Stimulated activated CD4-positive, alpha-beta T cell treated with anti-CD3 and anti-CD28 coated beads, TNF-alpha, amount 100 ng/mL, for 48 hours (primary cell): ENCODE measurements around the gene BNIP3.
A peak's percentile ranks its signal among the peaks of the same experiment; 100 is the strongest.

Source experiments
- DNase-seq, 3 donors: peaks; one replicate each; pipeline ENCODE4 v3.0.0-alpha.2; 2020; ENCODE audit warnings: low read depth in 3 of 3

BNIP3 gene

GRCh38 chr10:131981429-131982184 lies at the start of gene BNIP3:
Gene BNIP3 (minus strand): TSS chr10:131981923. CDS start chr10:131981806, 117 bp downstream.
- DNase-seq = peak; percentile 85 to 95 (median 95)

DNA sequence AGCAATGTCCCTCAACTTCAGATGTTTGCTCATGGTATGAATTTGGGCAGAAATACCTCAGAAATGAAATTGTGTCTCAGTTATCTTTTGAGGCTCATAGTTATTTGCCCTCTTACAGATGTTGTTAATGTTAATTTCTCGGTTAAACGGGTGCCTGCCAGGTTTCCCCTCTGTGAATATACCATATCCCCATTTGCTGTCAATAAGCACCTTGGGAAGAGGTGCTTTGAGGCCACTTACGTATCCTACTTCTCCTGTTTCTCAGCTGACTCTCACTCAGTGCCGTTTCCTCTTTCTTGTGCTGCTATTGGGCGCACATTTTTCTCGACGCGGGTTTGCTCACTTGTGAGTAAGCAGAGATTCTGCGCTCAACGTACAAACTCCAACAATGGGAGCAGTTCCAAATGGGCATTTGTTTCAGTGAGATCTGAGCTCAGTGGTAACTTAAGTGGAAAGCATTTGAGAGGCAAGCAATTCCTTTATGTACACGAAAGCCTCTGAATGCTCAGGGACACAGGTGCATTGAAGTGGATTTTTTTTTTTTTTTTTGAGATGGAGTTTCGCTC lies 49.3 kb upstream of the BNIP3 start:
- no peak for DNase-seq

GRCh38 chr10:132028706-132029105 lies 47.0 kb upstream of the BNIP3 start:
- DNase-seq = no peak

DNA sequence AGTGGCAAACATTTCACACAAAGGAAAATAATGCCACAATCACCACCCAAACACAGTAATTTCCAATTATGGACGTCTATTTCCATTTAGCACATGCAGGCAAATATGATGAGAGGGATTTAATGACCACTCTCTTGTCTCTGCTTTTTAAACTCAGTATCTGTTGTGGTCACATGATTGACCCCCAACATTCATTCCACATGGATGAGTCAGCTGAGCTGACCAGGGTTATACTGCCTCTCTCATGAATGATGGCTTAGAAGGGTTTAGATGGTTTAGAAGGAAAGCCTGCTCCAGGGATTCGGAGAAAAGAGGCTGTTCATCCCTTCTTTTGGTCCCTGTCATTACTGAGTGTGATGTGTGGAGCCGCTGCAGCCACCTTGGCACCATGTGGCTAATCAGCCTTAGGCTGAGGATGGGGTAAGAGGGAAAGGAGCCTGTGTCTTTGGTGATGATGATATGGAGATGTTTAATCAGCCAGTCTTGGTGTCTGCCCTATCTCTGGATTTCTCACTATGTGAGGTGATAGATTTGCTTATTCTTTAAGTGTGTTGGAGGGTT lies 45.8 kb upstream of the BNIP3 start:
- DNase-seq = no peak

DNA sequence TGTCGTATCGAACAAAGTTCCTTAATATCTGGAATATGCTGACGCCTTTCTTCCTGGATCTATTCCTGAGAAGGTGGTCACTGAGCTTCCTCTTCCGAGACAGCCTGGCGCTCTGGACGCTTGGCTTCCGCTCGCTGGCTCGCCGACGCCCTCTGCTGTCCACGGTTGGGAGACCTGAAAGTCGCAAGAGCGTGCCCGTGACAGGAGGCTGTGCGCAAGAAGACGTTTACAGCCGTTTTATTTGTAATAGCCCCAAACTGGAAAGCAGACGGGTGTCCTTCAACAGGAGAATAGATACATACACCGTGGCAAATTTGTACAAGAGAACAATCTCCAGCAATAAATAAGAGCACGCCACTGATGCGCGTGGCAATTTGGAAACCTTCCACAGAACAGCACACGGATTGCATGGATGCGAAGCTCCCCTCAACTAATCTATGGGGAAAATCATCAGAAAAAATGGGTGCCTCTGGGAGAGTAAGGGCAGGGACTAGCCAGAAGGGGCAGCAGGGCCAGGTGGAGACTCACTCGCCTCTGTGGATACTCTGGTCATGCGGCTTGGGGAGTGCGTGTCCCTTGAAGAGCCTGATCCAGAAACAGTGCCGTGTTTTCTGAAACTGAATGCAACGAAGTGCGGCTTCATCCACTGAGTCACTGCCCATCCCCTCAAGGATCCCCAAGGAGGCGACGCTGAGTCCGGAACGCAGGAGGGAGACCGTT lies 41.5 kb upstream of the BNIP3 start:
- peak; percentile 48 to 82 (median 57) for DNase-seq

DNA sequence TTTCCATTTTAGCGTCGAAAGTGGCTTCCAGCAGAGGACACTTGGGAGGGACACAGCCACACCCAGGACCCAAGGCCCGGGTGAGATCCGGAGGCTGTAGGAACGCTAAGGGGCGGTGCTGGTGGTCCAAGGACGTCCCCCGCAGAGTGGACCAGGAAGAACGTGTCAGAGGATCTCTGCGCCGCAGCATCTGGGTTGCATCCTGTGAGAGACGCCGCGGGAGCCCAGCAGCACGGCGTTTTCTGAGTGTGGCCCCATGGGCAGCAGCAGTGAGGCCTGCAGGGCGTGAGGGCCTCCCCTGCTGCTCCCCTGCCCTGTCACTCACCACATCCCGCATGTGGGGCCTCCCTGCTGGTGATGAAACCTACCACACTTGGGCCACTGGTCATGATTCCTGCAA lies 40.5 kb upstream of the BNIP3 start:
- no peak for DNase-seq

DNA sequence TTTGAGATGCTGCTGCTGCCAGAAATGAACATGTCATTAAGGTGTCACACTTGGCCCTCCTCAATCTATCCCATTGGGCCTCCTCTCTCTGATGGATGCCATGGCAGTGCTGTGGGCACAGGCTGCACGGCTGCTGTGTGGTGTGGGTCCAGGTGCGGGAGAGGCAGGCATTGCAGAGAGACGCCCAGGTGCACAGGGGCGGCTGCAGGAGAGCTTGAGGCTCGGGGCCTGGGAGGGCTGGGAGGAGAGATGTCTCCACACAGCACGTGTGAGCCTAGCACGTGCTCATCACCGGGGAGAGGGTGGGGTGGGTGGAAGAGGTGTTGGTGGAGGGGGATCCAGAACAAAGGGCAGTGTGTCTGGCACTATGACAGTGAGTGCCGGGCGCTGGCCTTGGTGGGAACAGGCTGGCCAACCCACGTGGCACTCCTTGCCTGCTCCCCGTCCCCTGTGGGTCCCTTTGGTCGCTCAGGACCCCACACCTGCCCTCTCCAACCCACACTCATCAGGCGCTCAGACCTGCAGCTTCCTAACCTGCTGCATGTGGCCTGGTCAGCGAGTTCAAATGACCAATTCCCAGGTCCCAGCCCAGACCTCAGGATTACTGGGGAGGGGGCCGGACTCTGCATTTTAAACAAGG lies 39.9 kb upstream of the BNIP3 start:
- DNase-seq = no peak

GRCh38 chr10:132021046-132021445 lies 39.3 kb upstream of the BNIP3 start:
- no peak for DNase-seq

DNA sequence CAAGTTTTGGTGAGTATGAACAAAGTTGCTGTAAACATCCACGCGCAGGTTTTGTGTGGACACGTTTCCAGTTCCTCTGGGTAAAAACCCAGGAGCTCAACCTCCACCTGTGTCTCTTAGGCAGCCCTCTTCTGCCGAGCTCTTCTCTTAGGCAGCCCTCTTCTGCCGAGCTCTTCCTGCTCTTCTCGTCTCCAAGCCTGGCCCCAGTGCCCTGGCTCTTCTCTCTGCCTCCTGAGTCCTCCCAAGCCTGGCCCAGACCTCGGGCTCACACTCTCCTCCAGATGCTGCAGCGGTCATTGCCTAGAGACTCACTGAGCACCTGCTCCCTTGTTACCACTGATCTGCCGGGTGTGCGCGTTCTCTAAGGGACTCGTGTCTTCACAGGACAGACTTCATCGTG lies 38.7 kb upstream of the BNIP3 start:
- DNase-seq = no peak

DNA sequence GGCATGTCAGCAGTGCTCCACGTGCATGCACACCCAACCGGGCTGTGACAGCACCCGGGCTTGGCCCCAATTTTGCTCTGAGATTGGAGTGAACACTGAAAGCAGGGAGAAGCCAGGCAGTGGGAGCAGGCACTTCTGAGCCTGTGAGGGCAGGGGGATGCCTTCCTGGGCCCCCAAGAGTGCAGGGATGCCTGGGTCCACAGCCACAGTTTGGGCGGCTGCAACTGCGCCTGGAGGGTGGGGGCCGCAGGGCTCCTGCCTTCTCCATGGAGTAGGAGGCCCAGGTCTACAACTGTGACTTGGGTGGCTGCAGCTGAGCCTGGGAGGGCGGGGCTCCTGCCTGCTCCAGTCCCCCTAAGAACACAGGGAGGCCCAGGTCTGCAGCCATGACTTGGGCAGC lies 37.6 kb upstream of the BNIP3 start:
- no peak for DNase-seq

DNA sequence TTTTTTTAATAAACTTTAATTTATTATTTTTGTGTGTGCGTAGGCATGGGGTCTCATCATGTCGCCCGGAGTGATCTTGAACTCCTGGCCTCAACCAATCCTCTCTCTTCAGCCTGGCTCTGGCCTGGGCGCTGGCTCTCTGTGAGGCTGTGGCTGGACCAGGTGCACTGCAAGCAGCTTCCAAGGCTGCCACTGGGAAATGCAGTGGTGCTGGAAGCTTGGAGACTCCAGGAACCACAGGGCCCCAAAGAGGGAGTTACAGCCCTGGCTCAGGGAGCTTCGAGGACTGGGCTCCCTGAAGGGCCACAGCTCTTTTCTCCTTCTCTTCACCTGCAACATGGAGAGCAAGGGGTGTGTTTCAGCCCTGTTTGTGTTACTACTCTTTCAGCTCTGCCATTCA lies 36.7 kb upstream of the BNIP3 start:
- DNase-seq = no peak

GRCh38 chr10:132016514-132016913 lies 34.8 kb upstream of the BNIP3 start:
- DNase-seq = no peak

GRCh38 chr10:132011445-132011844 lies 29.7 kb upstream of the BNIP3 start:
- DNase-seq = no peak

DNA sequence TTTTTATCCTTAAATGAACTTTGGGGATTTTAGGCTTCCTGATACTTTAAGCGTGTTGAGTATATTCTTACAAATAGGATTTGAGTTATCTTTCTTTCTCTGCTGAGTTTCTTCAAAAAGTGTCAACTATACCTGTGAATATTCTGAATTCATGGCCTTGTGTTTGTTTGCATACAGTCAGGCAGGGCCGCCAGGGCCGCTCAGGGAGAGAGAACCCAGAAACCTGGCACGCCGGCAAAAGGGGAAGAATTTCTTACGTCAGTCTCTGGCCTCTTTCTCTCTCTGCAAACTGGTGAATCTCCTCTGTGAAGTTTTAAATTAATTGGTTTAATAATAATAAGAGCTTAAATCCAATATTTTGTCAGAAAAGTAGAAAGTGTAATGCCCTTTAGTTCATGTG lies 29.3 kb upstream of the BNIP3 start:
- no peak for DNase-seq

DNA sequence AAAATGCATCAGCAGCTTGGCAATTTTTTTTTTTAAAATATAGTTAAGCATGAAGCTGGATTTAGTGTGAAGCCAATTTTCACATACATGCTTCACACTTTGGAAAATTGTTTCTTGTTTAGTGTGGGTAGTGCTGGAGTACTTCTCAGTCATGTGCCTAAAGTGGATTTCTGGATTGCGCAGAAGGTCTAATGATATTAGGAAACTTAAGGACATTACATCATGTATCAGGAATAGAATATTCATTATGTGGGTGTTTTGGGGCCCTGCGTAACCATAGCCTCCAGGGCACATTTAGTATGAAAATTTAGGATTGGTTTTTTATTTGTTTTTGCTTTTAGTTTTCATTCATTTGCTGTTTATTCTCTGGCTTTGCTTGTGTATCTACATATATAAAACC lies 28.8 kb upstream of the BNIP3 start:
- no peak for DNase-seq

GRCh38 chr10:132009575-132009974 lies 27.9 kb upstream of the BNIP3 start:
- no peak for DNase-seq

- DNase-seq = no peak
These were observed 26.0 kb upstream of the BNIP3 start for GRCh38 chr10:132007681-132008080.

- no peak for DNase-seq
These were observed 25.2 kb upstream of the BNIP3 start for GRCh38 chr10:132006966-132007365.

DNA sequence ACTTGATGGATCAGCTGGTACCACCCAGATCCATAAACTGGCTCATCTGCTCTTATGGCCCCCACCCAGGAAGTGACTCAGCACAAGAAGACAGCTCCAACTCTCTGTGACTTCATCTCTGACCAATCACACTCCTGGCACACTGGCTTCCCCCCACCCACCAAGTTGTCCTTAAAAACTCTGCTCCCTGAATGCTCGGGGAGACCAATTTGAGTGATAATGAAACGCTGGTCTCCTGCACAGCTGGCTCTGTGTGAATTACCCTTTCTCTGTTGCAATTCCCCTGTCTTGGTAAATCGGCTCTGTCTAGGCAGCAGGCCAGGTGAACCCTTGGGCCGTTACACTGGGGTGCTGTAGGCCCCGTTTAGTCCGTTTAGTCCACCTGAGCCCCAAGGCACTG lies 23.4 kb upstream of the BNIP3 start:
- DNase-seq = no peak

GRCh38 chr10:132004052-132004451 lies 22.3 kb upstream of the BNIP3 start:
- DNase-seq = no peak

DNA sequence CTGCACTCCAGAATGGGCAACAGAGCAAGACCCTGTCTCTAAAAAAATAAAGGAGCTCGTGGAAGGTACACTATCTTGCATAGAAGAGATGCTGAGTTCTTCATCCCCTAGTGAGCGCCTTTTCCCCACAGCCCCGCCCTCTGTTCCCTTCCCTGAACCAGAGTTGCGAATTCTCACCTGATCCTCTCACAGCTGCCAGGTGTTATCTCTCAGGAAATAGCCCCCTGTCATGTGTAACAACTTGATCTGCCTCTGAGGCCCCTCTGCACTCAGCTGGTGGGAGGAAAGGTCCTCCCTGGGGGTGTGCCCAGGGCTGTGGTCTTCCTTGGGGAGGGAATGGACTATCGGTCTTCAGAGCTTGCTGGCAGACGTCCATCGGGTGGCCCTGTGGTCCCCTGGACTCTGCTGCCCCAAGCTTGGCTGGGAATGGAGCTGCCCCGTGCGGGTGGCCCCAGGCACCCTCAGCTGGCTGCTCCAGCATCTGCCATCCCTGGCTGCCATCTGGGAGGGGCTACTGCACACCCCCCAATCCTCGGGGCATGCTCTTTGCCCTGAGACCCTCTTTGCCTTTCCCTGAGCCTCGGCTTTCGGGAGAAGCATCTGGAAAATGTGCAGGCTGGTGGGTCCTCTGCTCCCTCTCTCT lies 21.7 kb upstream of the BNIP3 start:
- no peak for DNase-seq

GRCh38 chr10:132002004-132002403 lies 20.3 kb upstream of the BNIP3 start:
- no peak for DNase-seq
